ENCODE measurements around the gene HS3ST5.
"Not testable (repeated sequence)": the region's sequence is repeated elsewhere in the genome, so short reads cannot be mapped to it uniquely, and the experiment has no call there.

Gene HS3ST5

GRCh38 chr6:114217996-114218395, 124.8 kb downstream of the HS3ST5 start:
- in situ Hi-C loops (cut with MboI; ENCODE audit: low pct_unique_long_range_greater_than_20kb, low sequenced_read_pairs); DNase-seq: not testable (repeated sequence)

DNA sequence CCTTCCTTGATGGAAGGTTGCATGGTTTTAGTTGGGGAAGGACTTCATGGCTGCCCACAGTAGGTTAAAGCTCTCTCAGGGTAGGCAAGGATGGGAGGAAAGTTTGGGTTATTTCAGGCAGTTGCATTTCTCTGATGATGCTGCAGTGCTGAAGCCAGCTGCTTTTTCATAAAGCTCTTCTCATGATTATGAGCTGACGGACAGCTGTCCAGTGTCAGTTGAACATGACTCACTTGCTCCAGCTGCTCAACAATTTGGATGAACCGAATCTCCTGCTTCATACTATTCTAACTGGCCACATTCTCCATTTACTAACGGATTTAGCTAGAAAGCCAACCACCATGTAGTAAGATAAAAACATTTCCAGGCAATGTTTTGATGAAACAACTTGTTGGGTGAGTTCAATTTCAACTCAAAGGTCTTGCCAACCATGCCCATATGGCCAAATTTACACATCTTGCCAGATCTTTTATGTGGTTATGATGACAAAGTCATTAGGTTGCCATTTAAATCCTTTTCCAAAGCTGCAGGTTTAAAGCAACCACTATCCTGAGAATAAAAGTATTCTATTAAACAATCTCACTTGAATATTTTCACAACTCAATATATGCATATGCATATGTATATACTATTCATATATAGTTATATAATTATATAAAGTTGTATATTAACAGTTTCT, 125.9 kb downstream of the HS3ST5 start:
- in situ Hi-C loops (cut with MboI; ENCODE audit: low pct_unique_long_range_greater_than_20kb, low sequenced_read_pairs): no loop called here
- no peak for DNase-seq

DNA sequence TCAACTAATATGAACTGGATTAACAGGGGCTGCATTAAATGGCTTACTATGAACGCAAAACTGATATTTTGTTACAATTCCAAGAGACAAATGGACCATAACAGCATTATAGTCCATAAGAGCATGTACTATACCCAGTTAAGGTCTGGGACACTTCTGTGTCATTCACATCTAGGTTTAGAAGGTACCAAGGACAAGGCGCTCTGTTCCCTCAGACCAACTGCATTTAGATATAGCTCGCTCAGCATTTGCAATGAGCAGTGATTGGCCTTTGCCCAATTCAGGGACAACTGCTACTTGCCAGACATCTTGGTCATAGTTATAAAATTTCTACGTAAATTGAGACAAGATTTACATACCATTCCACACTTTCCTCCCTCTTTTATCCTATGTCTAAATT, 132.4 kb downstream of the HS3ST5 start:
- in situ Hi-C loops (cut with MboI; ENCODE audit: low pct_unique_long_range_greater_than_20kb, low sequenced_read_pairs): no loop called here
- no peak for DNase-seq

GRCh38 chr6:114203460-114203859, 139.4 kb downstream of the HS3ST5 start:
- no peak for DNase-seq
- in situ Hi-C loops (cut with MboI; ENCODE audit: low pct_unique_long_range_greater_than_20kb, low sequenced_read_pairs): no loop called here

DNA sequence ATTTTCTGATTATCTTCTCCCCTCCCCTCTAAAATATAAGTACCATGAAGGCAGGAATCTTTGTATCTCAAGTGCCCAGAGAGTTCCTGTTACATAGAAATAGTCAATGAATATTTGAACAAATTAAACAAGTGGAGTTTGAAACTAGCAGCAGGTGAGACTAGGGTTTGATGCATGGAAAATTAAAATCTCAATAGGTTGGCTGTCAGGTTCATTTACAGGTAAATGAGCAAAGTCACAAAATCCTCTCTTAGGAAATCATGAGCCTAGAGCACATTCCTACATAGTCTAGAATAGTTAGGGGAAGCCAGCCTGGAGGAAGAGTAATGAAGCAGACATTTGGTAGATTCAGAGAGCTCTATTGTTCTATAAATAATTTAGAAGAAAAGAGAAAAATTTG, 140.4 kb downstream of the HS3ST5 start:
- no peak for DNase-seq
- in situ Hi-C loops (cut with MboI; ENCODE audit: low pct_unique_long_range_greater_than_20kb, low sequenced_read_pairs): no loop called here

DNA sequence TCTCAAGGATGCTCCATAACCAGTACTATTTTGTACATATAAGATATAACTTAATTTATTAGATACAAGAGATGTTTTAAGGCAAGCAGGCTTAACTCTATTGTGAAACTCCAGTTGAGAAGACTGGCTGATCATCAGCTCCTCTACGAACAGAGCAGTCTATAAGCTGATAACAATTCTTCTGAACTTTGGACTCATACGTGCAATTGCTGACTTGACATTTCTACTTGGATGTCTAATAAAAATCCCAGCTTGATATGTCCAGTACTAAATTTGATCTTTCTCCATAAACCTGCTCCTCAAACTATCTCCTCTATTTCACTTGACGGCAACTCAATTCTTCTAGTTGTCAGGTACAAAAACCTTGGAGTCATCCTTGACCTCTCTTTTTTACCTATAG, 141.9 kb downstream of the HS3ST5 start:
- no peak for DNase-seq
- in situ Hi-C loops (cut with MboI; ENCODE audit: low pct_unique_long_range_greater_than_20kb, low sequenced_read_pairs): no loop called here

DNA sequence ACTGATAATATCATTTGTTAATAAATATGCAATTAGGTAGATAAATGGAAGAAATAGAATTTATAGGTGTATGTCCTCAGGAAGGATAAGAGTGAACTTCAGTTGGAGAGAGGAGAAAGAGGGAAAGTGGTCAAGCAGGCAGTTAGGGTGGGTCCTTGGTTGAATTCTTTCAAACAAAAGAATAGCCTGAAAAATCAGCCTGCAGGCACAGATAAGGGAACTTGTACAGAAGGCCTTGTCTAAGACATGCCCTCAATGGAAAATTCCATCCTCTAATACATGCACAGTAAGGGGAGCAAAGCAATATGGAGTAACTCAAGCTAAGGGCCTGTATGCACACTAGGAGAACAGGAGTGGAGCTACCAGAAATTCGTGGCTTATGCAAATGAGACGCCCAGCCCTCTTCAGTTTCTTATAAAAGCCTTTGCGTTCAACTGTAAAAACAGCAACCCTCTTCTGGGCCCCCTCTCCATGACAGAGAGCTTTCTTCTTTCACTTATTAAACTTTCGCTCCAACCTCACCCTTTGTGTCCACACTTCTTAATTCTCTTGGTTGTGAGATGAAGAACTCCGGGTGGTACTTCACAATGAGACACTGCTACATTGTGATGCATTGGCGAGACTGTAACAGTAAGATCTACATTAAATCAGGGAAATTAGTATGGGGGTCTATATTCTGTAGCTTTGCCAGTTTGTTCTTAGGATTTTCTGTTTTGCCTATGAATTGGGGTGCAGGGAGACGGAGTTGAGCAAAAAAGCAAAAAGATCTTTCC, 147.0 kb downstream of the HS3ST5 start:
- in situ Hi-C loops (cut with MboI; ENCODE audit: low pct_unique_long_range_greater_than_20kb, low sequenced_read_pairs): no loop called here
- DNase-seq: no peak

DNA sequence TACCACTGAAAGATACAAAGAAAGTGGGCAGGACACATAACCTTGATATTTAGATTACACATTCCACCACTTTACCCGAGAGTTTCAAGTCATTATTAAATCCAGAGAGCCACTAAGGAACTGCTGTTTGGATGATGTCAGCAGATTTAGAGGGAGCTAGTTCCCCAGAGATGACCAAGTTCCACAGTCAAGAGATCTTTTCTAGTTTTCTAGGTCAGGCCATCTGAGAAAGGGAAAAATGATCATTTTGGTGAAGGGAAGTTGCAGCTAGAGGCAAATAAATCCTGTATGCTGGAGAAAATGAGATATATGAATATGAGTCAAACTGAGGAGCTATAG, 147.8 kb downstream of the HS3ST5 start:
- in situ Hi-C loops (cut with MboI; ENCODE audit: low pct_unique_long_range_greater_than_20kb, low sequenced_read_pairs): no loop called here
- DNase-seq: no peak

- no peak for DNase-seq
Observed at GRCh38 chr6:114194362-114195026, 148.3 kb downstream of the HS3ST5 start.

DNA sequence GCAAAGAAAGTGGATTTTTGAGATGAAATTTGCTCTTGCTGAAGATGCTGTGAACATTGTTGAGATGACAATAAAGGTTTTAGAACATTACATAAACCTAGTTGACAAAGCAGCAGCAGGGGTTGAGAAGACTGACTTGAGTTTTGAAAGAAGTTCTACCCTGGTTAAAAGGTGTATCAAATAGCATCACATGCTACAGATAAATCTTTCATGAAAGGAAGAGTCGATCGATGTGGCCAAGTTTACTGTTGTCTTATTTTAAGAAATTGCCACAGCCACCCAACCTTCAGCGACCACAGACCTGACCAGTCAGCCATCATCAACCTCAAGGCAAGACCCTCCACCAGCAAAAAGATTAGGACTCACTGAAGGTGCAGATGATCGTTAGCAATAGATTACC, 155.3 kb downstream of the HS3ST5 start:
- DNase-seq: no peak
- in situ Hi-C loops (cut with MboI; ENCODE audit: low pct_unique_long_range_greater_than_20kb, low sequenced_read_pairs): no loop called here

More at GRCh38 chr6:114194362-114195026, 148.3 kb downstream of the HS3ST5 start:
- in situ Hi-C loops (cut with MboI; ENCODE audit: low pct_unique_long_range_greater_than_20kb, low sequenced_read_pairs): no loop called here

DNA sequence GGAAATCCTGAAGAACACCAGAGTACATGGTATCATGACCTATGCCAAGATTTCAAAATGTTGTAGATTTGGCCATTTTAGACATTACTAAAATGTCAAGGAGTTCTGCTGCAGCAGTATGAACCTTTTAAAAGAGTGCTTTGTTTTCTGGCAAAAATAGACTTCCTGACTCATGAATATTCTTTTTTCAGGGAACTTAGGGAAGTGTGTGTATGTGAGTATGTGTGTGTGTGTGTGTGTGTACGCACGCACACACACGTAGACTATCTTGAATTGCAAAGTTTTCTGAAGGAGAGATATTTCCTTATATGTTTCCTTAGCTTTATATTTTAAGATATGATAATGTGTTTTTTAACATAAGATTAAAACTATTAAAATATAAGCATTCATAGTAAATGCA, 161.2 kb downstream of the HS3ST5 start:
- no peak for DNase-seq
- in situ Hi-C loops (cut with MboI; ENCODE audit: low pct_unique_long_range_greater_than_20kb, low sequenced_read_pairs): no loop called here

DNA sequence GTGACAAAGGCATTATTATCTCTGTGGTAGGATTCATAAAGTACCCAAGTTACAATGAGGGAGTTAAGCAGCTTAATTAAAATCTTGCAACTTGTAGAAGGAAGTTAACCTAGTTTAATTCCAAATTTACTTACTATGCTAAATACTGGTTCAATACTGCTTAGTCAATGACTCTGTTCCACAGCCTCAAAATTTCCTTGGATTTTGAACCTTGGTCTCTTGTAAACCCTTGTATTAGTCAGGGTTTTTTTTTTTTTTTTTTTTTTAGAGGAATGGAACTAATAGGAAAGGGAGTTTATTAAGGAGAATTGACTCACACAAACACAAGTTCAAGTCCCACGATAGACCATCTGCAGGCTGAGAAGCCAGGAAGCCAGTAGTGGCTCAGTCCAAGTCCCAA, 163.4 kb downstream of the HS3ST5 start:
- DNase-seq: no peak
- in situ Hi-C loops (cut with MboI; ENCODE audit: low pct_unique_long_range_greater_than_20kb, low sequenced_read_pairs): no loop called here

- DNase-seq: no peak
- in situ Hi-C loops (cut with MboI; ENCODE audit: low pct_unique_long_range_greater_than_20kb, low sequenced_read_pairs): no loop called here
Observed at GRCh38 chr6:114176726-114177125, 166.1 kb downstream of the HS3ST5 start.

DNA sequence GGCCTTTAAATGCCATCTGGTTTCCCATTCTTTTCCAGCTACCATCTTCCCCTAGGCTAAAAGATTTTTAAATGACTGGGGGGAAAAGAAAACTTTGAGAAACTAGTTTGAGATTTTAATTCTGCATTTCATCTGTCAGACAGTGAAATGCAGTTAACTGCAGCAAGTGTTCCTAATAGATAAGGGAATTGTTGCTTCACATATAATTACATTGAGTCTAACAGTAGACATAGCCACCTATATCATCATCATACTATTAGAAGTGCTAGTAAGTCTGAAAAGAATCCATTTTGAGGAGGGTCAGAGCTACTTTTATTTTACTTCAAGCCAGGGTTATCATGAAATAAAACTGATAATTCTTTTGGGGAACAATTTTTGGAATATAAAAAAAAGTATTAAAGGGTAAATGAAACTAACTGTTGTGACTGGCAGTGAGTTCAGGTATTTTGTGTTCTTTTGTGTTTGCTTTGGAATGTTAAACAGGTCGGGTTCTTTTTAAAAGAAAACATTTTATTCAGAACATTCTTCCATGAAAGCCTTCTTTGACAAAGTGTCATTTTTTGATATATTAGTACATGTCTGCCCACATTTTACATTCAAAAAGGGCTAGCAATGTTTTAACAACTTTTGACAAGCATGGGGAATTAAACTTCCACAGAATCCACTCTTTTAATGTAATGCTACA, 170.1 kb downstream of the HS3ST5 start:
- in situ Hi-C loops (cut with MboI; ENCODE audit: low pct_unique_long_range_greater_than_20kb, low sequenced_read_pairs): no loop called here
- DNase-seq: no peak

DNA sequence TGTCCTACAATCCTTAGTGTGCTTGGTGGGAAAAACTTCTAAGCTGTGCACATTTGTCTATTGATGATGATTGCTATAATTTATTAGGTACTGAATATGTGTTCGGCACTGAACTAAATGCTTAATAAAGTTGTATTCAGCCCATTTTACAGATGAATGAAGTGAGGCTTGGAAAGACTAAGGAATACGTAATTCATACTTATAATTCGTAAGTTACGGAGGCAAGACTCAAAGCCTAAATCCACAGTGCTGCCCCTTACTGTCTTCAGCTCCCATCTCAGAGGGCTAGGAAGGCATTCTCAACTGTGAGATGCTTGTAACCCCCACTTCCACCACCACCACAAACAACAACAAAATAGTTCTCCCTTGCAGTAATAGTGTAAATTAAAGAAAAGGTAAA, 171.3 kb downstream of the HS3ST5 start:
- no peak for DNase-seq
- in situ Hi-C loops (cut with MboI; ENCODE audit: low pct_unique_long_range_greater_than_20kb, low sequenced_read_pairs): no loop called here

DNA sequence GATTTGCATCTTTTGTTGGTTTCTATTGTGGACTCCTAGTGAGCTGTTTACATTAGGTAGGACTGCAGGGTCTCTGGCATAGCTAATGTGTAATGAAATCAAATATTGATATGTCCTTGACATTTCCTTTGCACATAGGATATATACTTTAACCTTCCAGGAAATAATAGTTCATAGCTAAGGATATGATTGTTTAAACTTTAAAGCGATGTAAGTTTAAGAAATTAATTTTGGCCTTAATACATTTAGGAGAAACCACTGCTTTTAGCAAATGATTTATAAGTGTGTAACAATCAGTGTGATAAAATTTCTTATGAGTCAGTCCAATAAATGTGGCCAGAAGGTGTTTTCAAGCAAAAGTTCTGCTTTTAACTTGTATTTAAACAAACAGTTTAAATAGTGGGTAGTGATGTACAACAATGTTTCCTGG, 171.8 kb downstream of the HS3ST5 start:
- in situ Hi-C loops (cut with MboI; ENCODE audit: low pct_unique_long_range_greater_than_20kb, low sequenced_read_pairs): no loop called here
- no peak for DNase-seq

DNA sequence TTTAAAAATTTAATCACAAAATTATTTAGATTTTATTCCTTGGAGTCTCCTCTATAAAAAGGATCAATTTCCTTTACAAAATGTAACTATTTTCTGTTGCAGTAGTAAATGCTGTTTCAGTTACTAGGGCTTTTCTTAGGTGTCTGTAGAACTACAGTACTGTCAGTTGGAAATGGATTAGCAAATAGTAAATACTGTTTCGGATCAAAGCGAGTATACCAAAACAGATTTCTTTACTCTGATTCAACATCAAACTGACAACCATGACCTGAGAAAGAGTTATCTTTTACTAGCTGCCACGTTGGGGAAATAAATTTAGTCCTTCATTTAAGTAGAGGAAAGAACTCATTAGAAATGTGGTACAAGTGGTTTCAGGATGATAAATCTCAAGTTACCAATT, 172.5 kb downstream of the HS3ST5 start:
- DNase-seq: no peak
- in situ Hi-C loops (cut with MboI; ENCODE audit: low pct_unique_long_range_greater_than_20kb, low sequenced_read_pairs): no loop called here

DNA sequence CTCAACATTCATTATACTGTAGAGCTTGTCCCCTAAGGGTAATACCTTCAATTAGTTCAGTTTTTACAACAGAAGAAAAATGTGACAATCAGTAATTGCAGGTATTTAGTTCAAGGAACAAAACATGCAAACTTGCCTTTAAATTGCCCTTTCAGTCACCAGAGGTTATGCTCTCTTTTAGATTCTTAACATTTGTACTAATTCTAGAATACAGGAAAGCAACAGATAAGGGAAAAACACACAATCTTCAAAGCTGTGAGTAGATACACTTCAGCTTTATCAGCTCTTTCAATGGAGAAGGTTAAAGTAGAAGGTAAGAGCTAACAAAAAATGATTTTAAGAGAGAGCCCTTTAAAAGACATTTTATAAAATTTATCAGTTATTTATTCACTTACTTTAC, 173.1 kb downstream of the HS3ST5 start:
- in situ Hi-C loops (cut with MboI; ENCODE audit: low pct_unique_long_range_greater_than_20kb, low sequenced_read_pairs): no loop called here
- no peak for DNase-seq

DNA sequence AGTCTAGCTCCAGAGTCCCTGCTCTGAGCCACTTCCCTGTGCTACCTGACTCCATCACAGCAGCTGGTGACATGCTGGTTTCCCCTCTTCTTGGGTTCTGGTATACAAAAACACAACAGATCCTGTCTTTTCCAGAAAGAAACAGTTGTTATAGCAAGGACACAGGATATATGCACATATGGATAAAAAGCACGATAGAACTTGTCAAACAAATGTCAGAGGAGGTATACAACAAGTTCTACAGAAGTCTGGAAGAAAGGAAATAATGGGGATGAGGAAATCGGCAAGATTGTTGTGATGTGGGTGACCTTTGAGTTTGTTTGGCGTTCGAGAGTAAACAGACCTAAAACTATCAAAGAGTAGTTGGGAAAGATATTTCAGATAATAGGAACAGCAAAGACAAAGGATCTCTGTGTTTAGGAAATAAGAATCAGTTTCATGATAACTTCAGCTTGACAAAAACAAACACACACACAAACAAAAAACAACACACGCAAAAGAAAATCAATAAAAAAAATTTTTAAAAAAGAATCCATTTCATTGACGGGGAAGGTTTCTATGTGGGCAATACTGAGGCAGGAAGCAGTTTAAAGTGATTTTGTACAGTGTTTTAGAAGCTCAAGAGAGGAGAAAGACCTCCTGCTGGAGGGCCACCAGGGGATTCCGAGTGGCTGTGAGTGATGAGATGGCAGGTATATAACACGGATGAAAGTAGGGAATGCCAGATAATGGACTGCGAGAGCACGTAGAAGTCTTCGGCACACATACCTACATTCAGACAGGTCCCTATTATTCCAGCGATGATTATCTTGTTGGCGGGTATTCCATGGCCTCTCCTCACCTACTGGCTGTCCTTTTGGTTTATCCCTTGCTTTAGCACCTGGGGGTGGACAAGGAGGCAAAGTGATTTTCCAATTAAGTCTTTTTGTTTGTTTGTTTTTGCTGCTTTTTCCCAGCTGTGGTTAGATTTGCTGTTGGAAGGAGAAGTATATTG, 174.9 kb downstream of the HS3ST5 start:
- in situ Hi-C loops (cut with MboI; ENCODE audit: low pct_unique_long_range_greater_than_20kb, low sequenced_read_pairs): no loop called here
- DNase-seq: no peak

All from KBM-7 (cell line).